Peyer's patch (tissue), 4 donors: ENCODE results near the gene KIRREL3. TPM values are rescaled to one million over a fixed set of nuclear protein-coding genes. Genes with fewer than 3 reads are reported as not detected.

ENCODE experiments used
- DNase-seq, 3 donors: peaks; one replicate each; pipeline ENCODE4 v3.0.0-alpha.2; 2017 to 2019
- H3K27ac ChIP-seq, 4 donors: fragments of 200-600 bp; sonication (generic); one replicate each; pipeline ENCODE4 v1.5.1; 2016 to 2019
- H3K27me3 ChIP-seq, 2 donors: fragments of 200-600 bp; sonication (generic); one replicate each; pipeline ENCODE4 v1.5.1; 2019
- H3K36me3 ChIP-seq, 3 donors: fragments of 200-600 bp; sonication (generic); one replicate each; pipeline ENCODE4 v1.5.1; 2016 to 2019
- H3K4me1 ChIP-seq, 4 donors: fragments of 200-600 bp; sonication (generic); one replicate each; pipeline ENCODE4 v1.5.1; 2016 to 2019
- H3K4me3 ChIP-seq, 4 donors: fragments of 200-600 bp; sonication (generic); 1 replicate in 3 of 4; 2 replicates in 1 of 4; pipeline ENCODE4 v1.5.1; 2016 to 2019; ENCODE audit warnings: mild to moderate bottlenecking in 1 of 4
- H3K9me3 ChIP-seq, 4 donors: fragments of 200-600 bp; sonication (generic); one replicate each; pipeline ENCODE4 v1.5.1; 2016 to 2019; ENCODE audit warnings: mild to moderate bottlenecking in 1 of 4
- POLR2A ChIP-seq, 2 donors: fragments of 450-650 bp; IDR thresholded peaks; one replicate each; pipeline ENCODE4 v1.5.1; 2017; ENCODE audit warnings: antibody characterized with exemption in 2 of 2, mild to moderate bottlenecking in 2 of 2, moderate library complexity in 2 of 2
- total RNA-seq, 4 donors: library from RNA; depleted of rRNA; stranded (reverse); fragments of >200 nt; gene quantifications; one replicate each; pipeline ENCODE4 v1.1.0, GENCODE V29; 2016
- TF ChIP-seq, protein P1 (sequence below), 6 experiments: fragments of 450-650 bp in 4 of 6; fragments of 200-600 bp in 2 of 6; sonication (generic) in 1 of 6; IDR thresholded peaks; one replicate each; pipeline ENCODE4 v1.5.1; 2017 to 2019; ENCODE audit warnings: antibody characterized with exemption in 6 of 6, mild to moderate bottlenecking in 3 of 6, moderate library complexity in 1 of 6

The KIRREL3 gene
- total RNA-seq, 4 donors from 2014 or later, result 0.83 TPM; not detected in 3

- Histone ChIP-seq H3K4me3 (no peak overlapping the region), H3K9me3 (no peaks in the 10 kb centered on the region), H3K27me3 (no peaks in the 10 kb centered on the region), H3K4me1 (no peaks in the 10 kb centered on the region), H3K27ac (no peak overlapping the region), H3K36me3 (no peaks in the 10 kb centered on the region)
- DNase-seq, result no peak
- TF ChIP-seq, protein P1, sequence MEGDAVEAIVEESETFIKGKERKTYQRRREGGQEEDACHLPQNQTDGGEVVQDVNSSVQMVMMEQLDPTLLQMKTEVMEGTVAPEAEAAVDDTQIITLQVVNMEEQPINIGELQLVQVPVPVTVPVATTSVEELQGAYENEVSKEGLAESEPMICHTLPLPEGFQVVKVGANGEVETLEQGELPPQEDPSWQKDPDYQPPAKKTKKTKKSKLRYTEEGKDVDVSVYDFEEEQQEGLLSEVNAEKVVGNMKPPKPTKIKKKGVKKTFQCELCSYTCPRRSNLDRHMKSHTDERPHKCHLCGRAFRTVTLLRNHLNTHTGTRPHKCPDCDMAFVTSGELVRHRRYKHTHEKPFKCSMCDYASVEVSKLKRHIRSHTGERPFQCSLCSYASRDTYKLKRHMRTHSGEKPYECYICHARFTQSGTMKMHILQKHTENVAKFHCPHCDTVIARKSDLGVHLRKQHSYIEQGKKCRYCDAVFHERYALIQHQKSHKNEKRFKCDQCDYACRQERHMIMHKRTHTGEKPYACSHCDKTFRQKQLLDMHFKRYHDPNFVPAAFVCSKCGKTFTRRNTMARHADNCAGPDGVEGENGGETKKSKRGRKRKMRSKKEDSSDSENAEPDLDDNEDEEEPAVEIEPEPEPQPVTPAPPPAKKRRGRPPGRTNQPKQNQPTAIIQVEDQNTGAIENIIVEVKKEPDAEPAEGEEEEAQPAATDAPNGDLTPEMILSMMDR (IDR thresholded peaks at IDR 0.05), result no peak
- no peak for TF ChIP-seq POLR2A (IDR thresholded peaks at IDR 0.05)
Observed at GRCh38 chr11:126596474-126596873, 404.1 kb downstream of the KIRREL3 start.

DNA sequence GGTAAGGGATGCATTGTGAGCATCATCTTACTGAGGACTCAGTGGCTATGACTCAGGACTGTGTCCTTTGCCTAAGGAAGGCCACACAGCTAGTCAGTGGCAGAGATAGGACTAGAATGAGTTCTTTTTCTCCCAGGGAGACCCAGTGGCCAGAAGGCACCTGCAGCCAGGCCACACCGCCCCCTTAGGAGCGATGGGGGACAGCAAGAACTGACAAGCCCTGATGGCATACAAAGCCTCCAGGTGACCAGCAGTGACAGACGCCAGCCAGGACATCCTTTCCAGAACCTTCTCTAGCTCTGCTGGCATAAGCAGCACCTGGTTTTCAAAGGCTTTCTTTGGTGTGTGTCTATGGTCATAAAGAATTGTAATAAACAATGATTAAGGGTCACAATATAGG is 405.0 kb downstream of the KIRREL3 start:
- no peak overlapping the region for H3K27ac ChIP-seq
- H3K36me3 ChIP-seq, result no peaks in the 10 kb centered on the region
- no peak for DNase-seq
- H3K4me3 ChIP-seq, result no peak overlapping the region
- no peaks in the 10 kb centered on the region for H3K27me3 ChIP-seq
- TF ChIP-seq, protein P1 (IDR thresholded peaks at IDR 0.05), result no peak
- TF ChIP-seq POLR2A (IDR thresholded peaks at IDR 0.05), result no peak
- no peaks in the 10 kb centered on the region for H3K4me1 ChIP-seq
- no peaks in the 10 kb centered on the region for H3K9me3 ChIP-seq

DNA sequence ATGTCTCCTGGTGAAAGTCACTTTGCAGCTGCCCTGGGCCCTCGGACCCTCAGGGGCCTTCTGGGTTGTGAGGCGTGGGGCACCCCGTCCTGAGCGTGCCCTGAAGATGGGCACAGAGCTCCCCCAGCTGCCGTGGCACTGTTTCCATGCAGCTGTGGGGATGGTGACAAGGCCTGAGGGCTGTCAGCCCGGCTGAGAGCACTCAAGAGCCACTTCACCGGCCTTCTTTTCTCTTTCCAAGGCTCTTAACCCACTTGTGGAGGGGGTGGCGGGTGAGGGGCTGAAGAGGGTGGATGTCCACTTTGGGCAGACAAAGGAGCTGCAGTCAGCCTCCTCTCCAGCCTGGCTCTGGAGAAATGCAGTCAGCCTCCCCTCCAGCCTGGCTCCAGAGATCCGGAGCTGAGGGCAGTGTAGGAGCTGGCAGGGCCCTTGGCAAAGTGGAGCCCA is 405.6 kb downstream of the KIRREL3 start:
- no peak for DNase-seq
- Histone ChIP-seq H3K9me3 (no peaks in the 10 kb centered on the region), H3K4me3 (no peak overlapping the region), H3K36me3 (no peaks in the 10 kb centered on the region), H3K27me3 (no peaks in the 10 kb centered on the region), H3K4me1 (no peaks in the 10 kb centered on the region), H3K27ac (no peak overlapping the region)
- TF ChIP-seq, protein P1 (IDR thresholded peaks at IDR 0.05), result no peak
- no peak for TF ChIP-seq POLR2A (IDR thresholded peaks at IDR 0.05)

DNA sequence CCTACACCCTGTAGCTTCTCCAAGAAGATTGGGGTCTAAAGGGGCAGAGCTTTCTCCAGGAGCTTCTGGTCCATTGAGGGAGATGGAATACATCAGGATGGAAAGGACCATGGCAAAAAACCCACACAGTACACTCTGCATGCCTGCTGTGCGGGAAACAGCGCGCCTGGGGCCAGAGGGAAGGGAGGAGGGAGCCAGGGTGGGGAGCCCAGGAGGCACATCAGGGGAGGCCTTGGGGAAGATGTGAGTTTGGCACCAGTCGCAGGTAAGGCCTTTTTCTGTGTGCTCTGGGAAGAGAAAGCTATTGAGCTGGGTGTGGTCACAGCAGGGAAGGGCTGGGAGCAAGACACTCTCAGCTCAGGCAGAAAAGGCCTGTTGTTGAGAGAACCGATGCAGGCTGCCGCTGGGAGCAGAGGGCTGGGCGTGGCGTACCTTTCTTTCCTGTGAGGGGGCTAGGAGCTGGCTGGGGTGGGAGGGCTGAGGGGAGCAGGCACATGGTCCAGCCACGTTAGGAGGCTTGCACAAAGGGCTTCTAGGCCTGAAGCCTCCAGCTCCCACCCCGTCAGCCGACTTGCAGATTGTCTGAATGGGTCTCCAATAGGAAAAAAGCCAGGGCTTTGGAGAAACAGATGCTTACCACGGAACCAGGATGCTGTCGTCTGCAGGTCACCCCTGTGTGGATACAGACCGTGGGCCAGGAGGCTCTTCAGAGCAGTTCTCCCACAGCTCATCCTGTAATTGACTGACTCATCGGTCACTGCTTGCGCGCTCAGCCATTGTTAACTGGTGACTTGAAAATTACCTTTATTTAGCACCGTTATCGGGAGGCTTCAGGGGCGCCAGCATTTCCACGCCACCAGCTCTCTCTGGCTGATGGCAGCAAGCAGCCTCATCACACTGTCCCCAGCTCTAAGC is 407.8 kb downstream of the KIRREL3 start:
- Histone ChIP-seq H3K9me3 (no peaks in the 10 kb centered on the region), H3K36me3 (no peaks in the 10 kb centered on the region), H3K27me3 (no peaks in the 10 kb centered on the region), H3K27ac (no peak overlapping the region), H3K4me3 (no peak overlapping the region), H3K4me1 (no peaks in the 10 kb centered on the region)
- DNase-seq, result no peak
- no peak for TF ChIP-seq POLR2A (IDR thresholded peaks at IDR 0.05)
- TF ChIP-seq, protein P1 (IDR thresholded peaks at IDR 0.05), result no peak

DNA sequence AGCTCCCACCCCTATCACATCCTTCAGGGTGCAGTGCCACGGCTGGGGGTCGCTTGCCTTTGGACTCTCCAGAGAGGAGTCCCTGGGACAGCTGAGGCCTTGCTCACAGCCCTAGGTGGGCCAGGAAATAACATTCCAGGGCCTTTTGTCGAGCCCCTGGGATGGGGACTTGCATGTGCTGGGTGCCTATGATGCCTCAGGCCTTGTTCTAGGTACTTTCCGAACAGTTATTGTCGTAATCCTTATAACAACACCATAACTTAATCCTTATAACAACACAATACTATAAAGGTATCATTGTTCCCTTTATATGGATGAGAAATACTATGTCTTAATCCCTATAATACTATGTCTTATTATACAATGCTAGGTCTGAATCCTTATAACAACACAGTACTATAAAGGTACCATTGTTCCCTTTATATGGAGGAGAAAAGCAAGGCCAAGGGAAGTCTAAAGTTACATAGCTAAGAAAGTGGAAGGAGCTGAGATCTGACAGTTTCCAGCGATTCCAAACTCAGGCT is 408.5 kb downstream of the KIRREL3 start:
- H3K27ac ChIP-seq, result no peak overlapping the region
- no peak for DNase-seq
- H3K4me3 ChIP-seq, result no peak overlapping the region
- TF ChIP-seq, protein P1 (IDR thresholded peaks at IDR 0.05), result no peak
- TF ChIP-seq POLR2A (IDR thresholded peaks at IDR 0.05), result no peak
- no peaks in the 10 kb centered on the region for H3K9me3 ChIP-seq
- no peaks in the 10 kb centered on the region for H3K4me1 ChIP-seq
- no peaks in the 10 kb centered on the region for H3K36me3 ChIP-seq
- no peaks in the 10 kb centered on the region for H3K27me3 ChIP-seq
